HepG2 (cell line): Measurements from ENCODE around the gene SMIM44.

Experiments
- ASH2L ChIP-seq: fragments of 300-600, 200-600 bp; sonication (generic); IDR thresholded peaks from 2 replicates; pipeline ENCODE4 v1.7.0; 2017; ENCODE audit warnings: low read depth, mild to moderate bottlenecking, moderate library complexity, mixed read lengths, low read length; ENCODE audit not compliant: insufficient read length
- CENPBD1 ChIP-seq: sonication (generic); formaldehyde crosslinking; IDR thresholded peaks from 2 replicates; pipeline ENCODE4 v1.8.0; 2022; ENCODE audit warnings: missing genetic modification reagents, low read depth, mild to moderate bottlenecking, borderline replicate concordance
- CTCF ChIP-seq: sonication (generic); formaldehyde crosslinking; IDR thresholded peaks from 2 replicates; pipeline ENCODE4 v1.5.0; 2020; ENCODE audit warnings: mild to moderate bottlenecking, missing genetic modification reagents, moderate library complexity
- RBM22 ChIP-seq: fragments of 200-400 bp; formaldehyde crosslinking; optimal IDR thresholded peaks from 2 replicates; pipeline ENCODE3; 2017; ENCODE audit warnings: mild to moderate bottlenecking, low read length, moderate library complexity
- SMC3 ChIP-seq: IDR thresholded peaks from 2 replicates; pipeline ENCODE4 v1.6.1; 2011; ENCODE audit warnings: low read length, improper control_type of control experiment
- ZNF431 ChIP-seq: sonication (generic); formaldehyde crosslinking; IDR thresholded peaks from 2 replicates; pipeline ENCODE4 v1.9.0; 2022; ENCODE audit warnings: missing genetic modification reagents, low read depth, mild to moderate bottlenecking, borderline replicate concordance

GRCh38 chr19:3527238-3527910 is 44.1 kb upstream of the SMIM44 start:
- TF ChIP-seq ASH2L (no peak), RBM22 (no peak), CTCF (no peak), ZNF431 (no peak), CENPBD1 (CRISPR knock-in tag) (no peak), SMC3 (no peak)
